Chondrocyte (in vitro differentiated cells): ENCODE results near the gene ABHD15. TPM values are rescaled to one million over a fixed set of nuclear protein-coding genes. Genes with fewer than 3 reads are reported as not detected.

Experiments used
- DNase-seq: peaks from one replicate; pipeline ENCODE4 v3.0.0; 2021; ENCODE audit warnings: mixed read lengths, low spot score
- H3K27ac Mint-ChIP-seq: one replicate; pipeline ENCODE4 v1.8.0; 2021; ENCODE audit warnings: mild to moderate bottlenecking, moderate library complexity, mixed read lengths; ENCODE audit not compliant: unreplicated experiment
- H3K27me3 Mint-ChIP-seq: 2 replicates; pipeline ENCODE4 v1.8.0; 2021; ENCODE audit warnings: low read depth, mixed read lengths
- H3K36me3 Mint-ChIP-seq: 2 replicates; pipeline ENCODE4 v1.8.0; 2021; ENCODE audit warnings: low read depth, mixed read lengths
- H3K4me1 Mint-ChIP-seq: 2 replicates; pipeline ENCODE4 v1.8.0; 2021; ENCODE audit warnings: low read depth, mild to moderate bottlenecking, mixed read lengths
- H3K4me3 Mint-ChIP-seq: one replicate; pipeline ENCODE4 v1.8.0; 2021; ENCODE audit warnings: mild to moderate bottlenecking, moderate library complexity, mixed read lengths; ENCODE audit not compliant: unreplicated experiment
- H3K9me3 Mint-ChIP-seq: 2 replicates; pipeline ENCODE4 v1.8.0; 2021; ENCODE audit warnings: low read depth, mixed read lengths
- CTCF ChIP-seq: fragments of 200-600 bp; sonication (generic); IDR thresholded peaks from 2 replicates; pipeline ENCODE4 v1.5.0; 2021; ENCODE audit warnings: antibody characterized with exemption, mild to moderate bottlenecking, moderate library complexity
- total RNA-seq: library from RNA; stranded (reverse); gene quantifications from 3 replicates; pipeline ENCODE4 v1.2.1, GENCODE V29; 2021

ABHD15 gene
- total RNA-seq, 1 donor from 2014 or later: 11.7 TPM

GRCh38 chr17:29582772-29583171, 15.9 kb upstream of the ABHD15 start:
- TF ChIP-seq CTCF: no peak
- Mint-ChIP-seq H3K4me3 (no peak overlapping the region), H3K36me3 (peaks cover 13% of the 10 kb centered on the region), H3K9me3 (no peaks in the 10 kb centered on the region), H3K27me3 (no peaks in the 10 kb centered on the region), H3K4me1 (peaks cover 37% of the 10 kb centered on the region), H3K27ac (no peak overlapping the region)
- no peak for DNase-seq

GRCh38 chr17:29582254-29582765, 15.5 kb upstream of the ABHD15 start:
- Mint-ChIP-seq H3K27me3 (no peaks in the 10 kb centered on the region), H3K4me1 (peaks cover 33% of the 10 kb centered on the region), H3K27ac (no peak overlapping the region), H3K9me3 (no peaks in the 10 kb centered on the region), H3K4me3 (no peak overlapping the region), H3K36me3 (peaks cover 14% of the 10 kb centered on the region)
- no peak for DNase-seq
- no peak for TF ChIP-seq CTCF

- Mint-ChIP-seq H3K4me1 (peaks cover 31% of the 10 kb centered on the region), H3K4me3 (no peak overlapping the region), H3K9me3 (no peaks in the 10 kb centered on the region), H3K27ac (no peak overlapping the region), H3K36me3 (peaks cover 14% of the 10 kb centered on the region), H3K27me3 (no peaks in the 10 kb centered on the region)
- peak; percentile 74 for DNase-seq
- no peak for TF ChIP-seq CTCF
These were observed 14.9 kb upstream of the ABHD15 start for GRCh38 chr17:29581583-29582253.

- Mint-ChIP-seq H3K4me3 (no peak overlapping the region), H3K9me3 (no peaks in the 10 kb centered on the region), H3K4me1 (peaks cover 19% of the 10 kb centered on the region), H3K36me3 (peaks cover 16% of the 10 kb centered on the region), H3K27ac (peak overlapping the region; percentile 27), H3K27me3 (no peaks in the 10 kb centered on the region)
- peak; percentile 95 for TF ChIP-seq CTCF
- peak; percentile 95 for DNase-seq
These were observed 13.3 kb upstream of the ABHD15 start for GRCh38 chr17:29579866-29580771.
